HG02840 (cell line): Measurements from ENCODE around the gene RTP5.

Experiments used
- ATAC-seq: cut with Tn5 transposase; IDR thresholded peaks from one replicate; pipeline ENCODE4 v1.9.1; 2021; ENCODE audit warnings: mild to moderate bottlenecking, moderate library complexity, moderate number of reproducible peaks; ENCODE audit not compliant: unreplicated experiment, low FRiP score

Gene RTP5

GRCh38 chr2:241857041-241857541 is 12.4 kb upstream of the RTP5 start:
- ATAC-seq: no peak

DNA sequence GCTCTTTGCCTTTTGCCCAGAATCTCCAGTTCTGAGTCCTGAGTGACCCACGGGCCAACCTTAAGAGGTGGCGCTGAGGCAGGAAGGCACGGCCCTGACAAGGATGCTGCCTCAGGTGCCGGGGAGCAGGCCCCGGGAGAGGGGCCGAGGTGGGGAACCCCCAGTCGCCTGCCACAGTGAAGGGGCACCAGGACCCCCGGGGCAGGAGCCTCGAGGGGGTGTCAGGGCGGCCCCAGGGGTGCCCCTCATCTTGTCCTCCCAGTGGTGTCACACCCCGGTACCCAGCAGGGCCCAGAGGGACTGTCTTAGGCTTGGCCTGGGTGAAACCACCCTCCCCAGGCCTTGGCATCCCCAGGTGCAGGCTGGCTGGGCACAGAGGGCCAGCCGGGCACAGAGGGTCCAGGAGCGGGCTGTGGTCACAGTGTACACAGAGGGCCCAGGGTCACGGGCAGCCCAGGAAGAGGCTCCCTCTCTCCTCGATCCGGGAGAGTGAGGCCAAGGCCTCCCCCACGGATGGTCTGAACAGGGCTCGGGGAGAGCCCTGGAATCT is 11.9 kb upstream of the RTP5 start:
- ATAC-seq: no peak

GRCh38 chr2:241858206-241859016 is 11.1 kb upstream of the RTP5 start, which contains the start of gene PDCD1:
TSS of gene PDCD1 (minus strand) at chr2:241858894. CDS start at chr2:241858838, 56 bp downstream.
- peak; percentile 29 for ATAC-seq

GRCh38 chr2:241859017-241859435 is 10.5 kb upstream of the RTP5 start:
- peak; percentile 15 for ATAC-seq

- peak; percentile 38 for ATAC-seq
Measured at GRCh38 chr2:241859436-241860183, 9.9 kb upstream of the RTP5 start.

GRCh38 chr2:241860184-241861078 is 9.1 kb upstream of the RTP5 start:
- no peak for ATAC-seq

DNA sequence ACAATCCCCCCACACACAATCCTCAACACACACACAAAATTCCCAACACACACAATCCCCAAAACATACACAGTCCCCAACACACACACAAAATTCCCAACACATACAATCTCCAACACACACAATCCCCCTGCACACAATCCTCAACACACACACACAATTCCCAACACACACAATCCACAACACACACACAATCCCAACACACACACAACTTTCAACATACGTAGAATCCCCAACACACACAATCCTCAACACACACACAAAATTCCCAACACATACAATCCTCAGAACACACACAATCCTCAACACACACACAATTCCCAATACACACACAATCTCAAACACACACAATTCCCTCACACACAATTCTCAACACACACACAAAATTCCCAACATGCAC is 8.3 kb upstream of the RTP5 start:
- no peak for ATAC-seq

GRCh38 chr2:241862093-241862492 is 7.4 kb upstream of the RTP5 start:
- no peak for ATAC-seq

GRCh38 chr2:241862775-241863535 is 6.6 kb upstream of the RTP5 start:
- ATAC-seq: no peak

GRCh38 chr2:241863536-241863954 is 6.0 kb upstream of the RTP5 start:
- ATAC-seq: no peak

- no peak for ATAC-seq
Measured at GRCh38 chr2:241864168-241864849, 5.2 kb upstream of the RTP5 start.

DNA sequence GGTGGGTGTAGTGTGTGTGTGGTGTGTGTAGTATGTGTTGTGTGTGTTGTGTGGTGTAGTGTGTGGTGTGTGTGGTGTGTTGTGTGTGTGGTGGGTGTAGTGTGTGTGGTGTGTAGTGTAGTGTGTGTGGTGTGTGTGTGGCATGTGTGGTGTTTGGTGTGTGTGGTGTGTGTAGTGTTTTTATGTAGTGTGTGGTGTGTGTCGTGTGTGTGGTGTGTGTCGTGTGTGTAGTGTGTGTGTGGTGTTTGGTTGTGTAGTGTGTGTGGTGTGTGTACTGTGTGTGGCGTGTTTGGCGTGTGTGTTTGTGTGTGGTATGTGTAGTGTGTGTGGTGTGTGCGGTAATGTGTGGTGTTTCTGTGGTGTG is 4.7 kb upstream of the RTP5 start:
- ATAC-seq: no peak

- ATAC-seq: no peak
Measured at GRCh38 chr2:241865416-241865956, 4.0 kb upstream of the RTP5 start.

GRCh38 chr2:241865957-241866789 is 3.4 kb upstream of the RTP5 start:
- ATAC-seq: no peak

- ATAC-seq: no peak
Measured at GRCh38 chr2:241866790-241867645, 2.5 kb upstream of the RTP5 start.

DNA sequence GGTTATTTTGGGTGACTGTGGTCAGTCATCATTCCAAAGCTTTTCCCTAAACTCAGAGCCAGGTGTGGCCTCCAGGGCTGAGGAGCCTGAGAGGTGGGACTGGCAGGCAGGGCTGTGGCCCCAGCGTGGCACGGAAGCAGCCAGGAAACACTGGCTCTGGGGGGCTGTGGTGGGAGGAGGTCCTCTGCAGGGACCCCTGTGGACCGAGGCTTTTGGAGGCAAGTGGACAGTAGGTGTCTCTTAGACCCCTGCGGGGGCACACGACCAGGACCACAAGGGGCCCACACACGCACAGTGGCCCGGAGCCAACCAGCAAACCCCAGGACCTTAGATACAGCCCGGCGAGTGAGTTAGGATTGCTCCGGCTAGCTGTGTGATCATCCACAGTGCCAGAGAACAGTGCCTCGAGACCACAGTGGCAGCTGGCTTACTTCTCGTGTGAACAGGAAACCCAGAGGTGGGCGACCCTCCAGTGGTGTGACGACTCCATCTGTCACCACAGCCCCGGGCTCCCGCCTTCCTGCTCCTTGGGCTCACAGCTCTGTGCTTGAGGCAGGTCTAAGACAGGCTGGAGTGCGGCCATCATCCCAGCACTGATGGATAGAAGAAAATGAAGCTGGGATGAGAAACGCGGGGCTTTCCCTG is 1.6 kb upstream of the RTP5 start:
- ATAC-seq: no peak
